Astrocyte of the cerebellum (primary cell): ENCODE measurements around the gene PCDH15.

Source experiments
- DNase-seq: peaks from one replicate; pipeline ENCODE4 v3.0.0-alpha.2; 2011; ENCODE audit warnings: low read depth
- H3K4me3 ChIP-seq: 2 replicates; pipeline ENCODE4 v1.5.1; 2011; ENCODE audit warnings: mild to moderate bottlenecking, low read depth, low read length, moderate library complexity
- in situ Hi-C: cut with HindIII; loops from 2 replicates; pipeline ENCODE4 v1.10.0; 2017; ENCODE audit warnings: low sequenced_read_pairs
- TF ChIP-seq, protein P1 (sequence below): IDR thresholded peaks from 2 replicates; pipeline ENCODE4 v1.5.1; 2012; ENCODE audit warnings: low read length, low read depth, moderate library complexity, mild to moderate bottlenecking; ENCODE audit errors: missing control alignments

The PCDH15 gene

GRCh38 chr10:54728511-54728910, 72.5 kb downstream of the PCDH15 start:
- in situ Hi-C loops, result no loop called here
- DNase-seq, result no peak
- TF ChIP-seq, protein P1, sequence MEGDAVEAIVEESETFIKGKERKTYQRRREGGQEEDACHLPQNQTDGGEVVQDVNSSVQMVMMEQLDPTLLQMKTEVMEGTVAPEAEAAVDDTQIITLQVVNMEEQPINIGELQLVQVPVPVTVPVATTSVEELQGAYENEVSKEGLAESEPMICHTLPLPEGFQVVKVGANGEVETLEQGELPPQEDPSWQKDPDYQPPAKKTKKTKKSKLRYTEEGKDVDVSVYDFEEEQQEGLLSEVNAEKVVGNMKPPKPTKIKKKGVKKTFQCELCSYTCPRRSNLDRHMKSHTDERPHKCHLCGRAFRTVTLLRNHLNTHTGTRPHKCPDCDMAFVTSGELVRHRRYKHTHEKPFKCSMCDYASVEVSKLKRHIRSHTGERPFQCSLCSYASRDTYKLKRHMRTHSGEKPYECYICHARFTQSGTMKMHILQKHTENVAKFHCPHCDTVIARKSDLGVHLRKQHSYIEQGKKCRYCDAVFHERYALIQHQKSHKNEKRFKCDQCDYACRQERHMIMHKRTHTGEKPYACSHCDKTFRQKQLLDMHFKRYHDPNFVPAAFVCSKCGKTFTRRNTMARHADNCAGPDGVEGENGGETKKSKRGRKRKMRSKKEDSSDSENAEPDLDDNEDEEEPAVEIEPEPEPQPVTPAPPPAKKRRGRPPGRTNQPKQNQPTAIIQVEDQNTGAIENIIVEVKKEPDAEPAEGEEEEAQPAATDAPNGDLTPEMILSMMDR, result no peak

GRCh38 chr10:54722075-54722474, 79.0 kb downstream of the PCDH15 start:
- TF ChIP-seq, protein P1, result no peak
- no peak for DNase-seq
- no peak overlapping the region for H3K4me3 ChIP-seq
- in situ Hi-C loops, result no loop called here

More at GRCh38 chr10:54728511-54728910, 72.5 kb downstream of the PCDH15 start:
- H3K4me3 ChIP-seq, result no peak overlapping the region

- TF ChIP-seq, protein P1, result no peak
- no peak overlapping the region for H3K4me3 ChIP-seq
- in situ Hi-C loops, result no loop called here
- DNase-seq, result no peak
These were observed 90.1 kb downstream of the PCDH15 start for GRCh38 chr10:54710918-54711317.

DNA sequence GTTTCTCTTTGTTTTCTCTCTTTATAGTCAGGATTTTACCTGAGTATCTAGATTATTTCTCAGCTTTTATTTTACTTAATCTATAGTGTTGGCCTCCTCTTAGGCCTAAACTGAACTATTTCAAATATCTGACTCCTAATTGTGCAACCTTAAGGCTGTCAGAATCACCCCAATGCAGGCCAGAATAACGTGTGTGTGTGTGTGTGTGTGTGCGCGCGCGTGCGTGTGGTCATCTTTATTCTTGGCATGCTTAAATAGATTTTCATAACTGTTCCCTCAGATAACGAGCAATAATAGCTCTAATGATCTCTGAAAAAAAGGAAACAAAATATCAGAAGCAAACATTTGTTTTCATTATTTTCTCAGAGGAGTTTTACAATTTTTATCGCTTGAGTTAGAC, 92.4 kb downstream of the PCDH15 start:
- no peak overlapping the region for H3K4me3 ChIP-seq
- in situ Hi-C loops, result no loop called here
- DNase-seq, result no peak
- TF ChIP-seq, protein P1, result no peak

DNA sequence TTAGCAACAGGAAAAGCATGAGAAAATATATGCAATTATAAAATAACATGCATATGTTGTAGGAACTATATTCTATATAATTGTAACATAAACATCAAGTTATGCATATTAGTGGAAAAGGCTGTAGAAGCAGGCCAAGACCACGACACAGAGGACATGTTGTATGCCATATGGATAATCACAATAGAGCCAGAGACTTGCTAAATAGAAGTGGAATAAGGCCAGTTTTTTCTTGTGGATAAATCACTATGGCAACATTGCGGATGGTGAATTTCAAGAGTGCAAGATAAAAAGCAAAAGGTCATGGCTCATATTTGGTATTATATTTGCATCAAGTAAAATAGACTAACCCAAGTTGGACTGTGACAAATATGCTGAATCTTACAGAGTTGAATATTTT, 93.0 kb downstream of the PCDH15 start:
- TF ChIP-seq, protein P1, result no peak
- no peak for DNase-seq
- in situ Hi-C loops, result no loop called here

DNA sequence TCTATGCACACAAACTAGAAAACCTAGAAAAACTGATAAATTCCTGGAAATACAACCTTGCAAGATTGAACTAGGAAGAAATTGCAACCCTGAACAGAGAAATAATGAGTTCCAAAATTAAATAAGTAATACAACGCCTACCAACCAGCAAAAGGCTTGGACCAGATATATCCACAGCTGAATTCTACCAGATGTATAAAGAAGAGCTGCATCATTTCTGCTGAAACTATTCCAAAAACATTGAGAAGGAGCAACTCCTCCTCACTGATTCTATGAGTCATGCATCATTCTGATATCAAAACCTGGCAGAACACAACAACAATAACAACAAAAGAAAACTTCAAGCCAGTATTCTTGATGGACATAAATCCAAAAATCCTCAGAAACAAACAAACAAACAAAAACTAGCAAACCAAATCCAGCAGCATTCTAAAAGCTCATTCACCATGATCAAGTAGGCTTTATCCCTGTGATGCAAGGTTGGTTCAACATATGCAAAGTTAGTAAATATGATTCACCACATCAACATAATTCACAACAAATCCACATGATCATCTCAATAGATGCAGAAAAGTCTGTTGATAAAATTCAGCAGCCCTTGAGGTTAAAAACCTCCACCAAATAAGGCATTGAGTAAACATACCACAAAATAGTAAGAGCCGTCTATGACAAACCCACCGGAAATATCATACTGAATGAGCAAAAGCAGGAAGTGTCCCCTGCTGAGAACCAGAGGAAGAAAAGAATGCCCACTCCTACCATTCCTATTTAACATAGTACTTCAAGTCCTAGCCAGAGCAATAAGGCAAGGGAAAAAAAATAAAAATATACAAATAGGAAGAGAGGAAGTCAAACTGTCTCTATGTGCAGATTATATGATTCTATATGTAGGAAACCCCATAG, 98.2 kb downstream of the PCDH15 start:
- peak; percentile 8 for DNase-seq
- TF ChIP-seq, protein P1, result no peak
- in situ Hi-C loops, result no loop called here
- no peak overlapping the region for H3K4me3 ChIP-seq

More for the DNA sequence above, 93.0 kb downstream of the PCDH15 start:
- H3K4me3 ChIP-seq, result no peak overlapping the region
